K562 (cell line): ENCODE data around the gene LRRC8E. TPM values are rescaled to one million over a fixed set of nuclear protein-coding genes. Genes with fewer than 3 reads are reported as not detected.

ENCODE experiments used
- ATAC-seq: fragments of 200-7000 bp; cut with Tn5 transposase; 3 replicates; pipeline ENCODE4 v1.9.1; 2020; ENCODE audit warnings: moderate library complexity
- BruUV-seq: library from RNA; stranded (reverse); fragments of 400-500 nt; replicated peaks from 2 replicates; lab custom pipeline; 2021; lab: Mats Ljungman, UMichigan
- CTCF ChIA-PET: fragments of 300-600 bp; formaldehyde crosslinking; extraction: SDS; loops from one replicate; lab custom pipeline; 2021; ENCODE audit warnings: low intra/inter-chr PET ratio; lab: Yijun Ruan, JAX
- POLR2A ChIA-PET: fragments of 300-600, 350-650 bp; sonication (Branson Sonifier 250); formaldehyde crosslinking; extraction: SDS; loops from one replicate; lab custom pipeline; 2021; ENCODE audit warnings: antibody characterized with exemption, inconsistent platforms; lab: Yijun Ruan, JAX
- DNase-seq, 4 experiments: peaks; one replicate each; pipeline versions ENCODE4 v3.0.0 to v3.0.0-alpha.2; 2011 to 2018; ENCODE audit warnings: low spot score in 3 of 4, mixed read lengths in 3 of 4; ENCODE audit errors: extremely low read depth in 1 of 4
- FAIRE-seq: peaks from 2 replicates; lab custom pipeline; 2011; peaks lifted over from hg19 to GRCh38; lab: Jason Lieb, UNC
- H2AFZ ChIP-seq: 2 replicates; pipeline ENCODE4 v1.6.0; 2011; ENCODE audit warnings: low read depth, low read length, control low read depth, inconsistent platforms
- H3K27ac ChIP-seq: fragments of 200-600 bp; 3 replicates; pipeline ENCODE4 v1.8.0; 2011; ENCODE audit warnings: low read depth, mild to moderate bottlenecking, control low read depth, inconsistent platforms, low read length, moderate library complexity, mixed read lengths; ENCODE audit errors: extremely low read depth
- H3K27me3 ChIP-seq, 2 experiments: fragments of 300-600 bp in 1 of 2; 2 replicates in 1 of 2; 3 replicates in 1 of 2; pipeline versions ENCODE4 v1.6.0 to v1.8.0; 2011; ENCODE audit warnings: inconsistent platforms in 2 of 2, low read length in 2 of 2, mild to moderate bottlenecking in 1 of 2, mixed read lengths in 1 of 2, moderate library complexity in 1 of 2; ENCODE audit not compliant: control insufficient read depth in 2 of 2, insufficient read depth in 2 of 2
- H3K36me3 ChIP-seq: fragments of 300-600 bp; 3 replicates; pipeline ENCODE4 v1.8.0; 2011; ENCODE audit warnings: mild to moderate bottlenecking, low read length, inconsistent platforms; ENCODE audit not compliant: control insufficient read depth, insufficient read depth
- H3K4me1 ChIP-seq, 2 experiments: fragments of 200-600 bp in 1 of 2; replicated peaks in 1 of 2; 2 replicates in 1 of 2; 3 replicates in 1 of 2; pipeline versions ENCODE4 v1.5.1 to v1.8.0; 2011; ENCODE audit warnings: inconsistent platforms in 2 of 2, low read length in 2 of 2, mild to moderate bottlenecking in 1 of 2, mixed read lengths in 1 of 2, moderate library complexity in 1 of 2; ENCODE audit not compliant: control insufficient read depth in 2 of 2, insufficient read depth in 2 of 2
- H3K4me2 ChIP-seq: 2 replicates; pipeline ENCODE4 v1.6.1; 2011; ENCODE audit warnings: low read length, control low read depth, inconsistent platforms, mixed read lengths; ENCODE audit not compliant: insufficient read depth
- H3K4me3 ChIP-seq: fragments of 200-600 bp; sonication (generic), shearing (Covaris generic); 2 replicates; pipeline ENCODE4 v1.5.1; 2016; ENCODE audit warnings: control low read depth, inconsistent platforms
- H3K79me2 ChIP-seq: fragments of 200-600 bp; 3 replicates; pipeline ENCODE4 v1.8.0; 2011; ENCODE audit warnings: low read length, inconsistent platforms; ENCODE audit not compliant: control insufficient read depth, insufficient read depth
- H3K9ac ChIP-seq, 2 experiments: 2 replicates each; pipeline versions ENCODE4 v1.6.0 to v1.6.1; 2011; ENCODE audit warnings: low read depth in 2 of 2, low read length in 2 of 2, control low read depth in 1 of 2, inconsistent platforms in 1 of 2, mild to moderate bottlenecking in 1 of 2, mixed read lengths in 1 of 2; ENCODE audit not compliant: insufficient read depth in 1 of 2
- H3K9me1 ChIP-seq: one replicate; pipeline ENCODE4 v1.6.0; 2011; ENCODE audit warnings: inconsistent platforms, mild to moderate bottlenecking, low read length, moderate library complexity; ENCODE audit not compliant: control insufficient read depth, insufficient read depth
- H3K9me3 ChIP-seq: replicated peaks from 2 replicates; pipeline ENCODE4 v1.5.1; 2011; ENCODE audit warnings: low read depth, low read length, inconsistent platforms; ENCODE audit not compliant: control insufficient read depth, insufficient read depth
- H4K20me1 ChIP-seq: replicated peaks from 2 replicates; pipeline ENCODE4 v1.6.1; 2011; ENCODE audit warnings: low read length, inconsistent platforms, mixed read lengths; ENCODE audit not compliant: control insufficient read depth, insufficient read depth
- POLR2G ChIP-seq: fragments of 200-400 bp; formaldehyde crosslinking; IDR thresholded peaks from 2 replicates; pipeline ENCODE4 v1.6.1; 2017; ENCODE audit warnings: low read depth, mild to moderate bottlenecking, antibody characterized with exemption, low read length, moderate library complexity
- RBFOX2 ChIP-seq: fragments of 200-400 bp; formaldehyde crosslinking; IDR thresholded peaks from 2 replicates; pipeline ENCODE4 v1.6.1; 2017; ENCODE audit warnings: low read depth, mild to moderate bottlenecking, low read length, moderate library complexity
- TEAD1 ChIP-seq, 2 experiments: fragments of 450-650 bp in 1 of 2; sonication (generic) in 1 of 2; formaldehyde crosslinking; IDR thresholded peaks; 2 replicates each; pipeline versions ENCODE4 v1.4.0 to v1.8.0; 2020 to 2022; ENCODE audit warnings: mild to moderate bottlenecking in 2 of 2, missing genetic modification reagents in 1 of 2
- TEAD2 ChIP-seq: fragments of 450-650 bp; IDR thresholded peaks from 2 replicates; pipeline ENCODE4 v1.6.1; 2016; ENCODE audit warnings: missing genetic modification characterization, control low read depth, missing compliant biosample characterization
- WGBS: fragments of 100-300 bp; shearing (Covaris generic); methylation state at CpG from one replicate; pipeline ENCODE4 v1.1.6; 2016; ENCODE audit warnings: low coverage, mixed read lengths; ENCODE audit not compliant: insufficient coverage; ENCODE audit errors: missing lambda C conversion rate; 5-methylcytosine and 5-hydroxymethylcytosine counted together
- in situ Hi-C: fragments of 300-500 bp; cut with MboI; formaldehyde crosslinking; loops from 4 replicates; pipeline ENCODE4 v1.15.0; 2018; ENCODE audit warnings: inconsistent platforms, mixed read lengths
- intact Hi-C: fragments of 100-400 bp; cut with micrococcal nuclease; formaldehyde crosslinking; loops from 2 replicates; pipeline ENCODE4 v1.14.2; 2022
- polyA plus RNA-seq, 8 experiments: library from polyadenylated mRNA; depleted of rRNA in 4 of 8; stranded (reverse) in 5 of 8; unstranded in 3 of 8; fragments of >200 nt; fragmentation: Nextera tagmentation in 2 of 8; fragmentation: Illumina TruSeq in 1 of 8; extraction: Ambion mirVana in 2 of 8; extraction: Trizol in 1 of 8; gene quantifications; 2 replicates each; pipeline versions ENCODE4 v1.2.1 to v1.2.3, GENCODE V29; 2011 to 2014; ENCODE audit warnings: inconsistent platforms in 1 of 8, missing spikeins in 1 of 8
- total RNA-seq, 7 experiments: library from RNA; depleted of rRNA in 6 of 7; stranded (reverse); fragments of >200 nt in 6 of 7; fragmentation: Illumina TruSeq in 2 of 7; extraction: Trizol in 2 of 7; gene quantifications; 2 replicates each; pipeline versions ENCODE4 v1.2.1 to v1.2.3, GENCODE V29; 2011 to 2021; ENCODE audit warnings: low replicate concordance in 1 of 7

Gene LRRC8E
- total and polyA plus RNA-seq, 9 of the 15 experiments (the other 6 are each of a cell fraction or from before 2014, with no cell fraction given): 0.08 to 5.7 (median 3.5) TPM; not detected in 1

- ATAC-seq: no peak
- no peak overlapping the region for H3K4me2 ChIP-seq
- in situ Hi-C loops: no loop called here
- ChIA-PET CTCF (no interaction called here), POLR2A (interaction anchor here (1.6 kb wide), 1 partner anchor 13 kb away, joined by 3 read pairs; the partner anchor contains the start of gene SNAPC2)
- peak overlapping the region in 1 of 2 experiments; percentile 82; a peak in 2 of 4 replicates for H3K9ac ChIP-seq
- H3K9me1 ChIP-seq: peaks cover 7% of the 10 kb centered on the region
- H3K4me1 ChIP-seq: peaks cover 12 to 86% of the 10 kb centered on the region in 2 experiments; a peak in 4 of 5 replicates
- FAIRE-seq: no peak
- no peak for DNase-seq
- no TSS peak for BruUV-seq
- intact Hi-C loops: no loop called here
- H2AFZ ChIP-seq: no peak overlapping the region
- H3K27ac ChIP-seq: peak overlapping the region; percentile 33; the same call in 1 of the 3 replicates
- peaks cover 52% of the 10 kb centered on the region for H3K79me2 ChIP-seq
- no peaks in the 10 kb centered on the region for H3K27me3 ChIP-seq
- no peaks in the 10 kb centered on the region for H3K9me3 ChIP-seq
- TF ChIP-seq TEAD2 (tag) (no peak), POLR2G (0 out of 2 replicates have a peak, but pooled peaks have one; percentile 51), RBFOX2 (peak; percentile 48), TEAD1 (CRISPR knock-in tag; IDR thresholded peaks at IDR 0.05) (no peak)
- WGBS: 92% methylated on average over 10 of the region's 11 CpGs
- H3K36me3 ChIP-seq: peaks cover 55% of the 10 kb centered on the region; the same call in 2 of the 3 replicates
- H3K4me3 ChIP-seq: no peak overlapping the region
- H4K20me1 ChIP-seq: no peaks in the 10 kb centered on the region
Observed at GRCh38 chr19:7907544-7907943, 19.2 kb downstream of the LRRC8E start.
